HG02763 (cell line): Measurements from ENCODE around the gene SLIT3.

ENCODE experiments used
- ATAC-seq: cut with Tn5 transposase; IDR thresholded peaks from one replicate; pipeline ENCODE4 v1.9.1; 2021; ENCODE audit warnings: mild to moderate bottlenecking, moderate library complexity; ENCODE audit not compliant: unreplicated experiment

Gene SLIT3

DNA sequence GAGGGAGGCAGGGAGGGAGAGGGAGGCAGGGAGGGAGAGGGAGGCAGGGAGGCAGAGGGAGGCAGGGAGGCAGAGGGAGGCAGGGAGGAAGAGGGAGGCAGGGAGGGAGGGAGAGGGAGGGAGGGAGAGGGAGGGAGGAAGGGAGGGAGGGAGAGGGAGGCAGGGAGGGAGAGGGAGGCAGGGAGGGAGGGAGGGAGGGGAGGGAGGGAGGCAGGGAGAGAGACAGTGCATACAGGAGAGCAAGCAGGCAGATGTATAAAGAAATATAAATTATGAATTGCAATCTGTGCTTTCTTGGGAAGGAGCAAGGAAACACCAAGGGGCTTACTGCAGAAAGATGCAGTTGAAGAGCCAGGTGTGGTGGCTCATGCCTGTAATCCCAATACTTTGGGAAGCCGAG, 574.6 kb downstream of the SLIT3 start:
- ATAC-seq: no peak

DNA sequence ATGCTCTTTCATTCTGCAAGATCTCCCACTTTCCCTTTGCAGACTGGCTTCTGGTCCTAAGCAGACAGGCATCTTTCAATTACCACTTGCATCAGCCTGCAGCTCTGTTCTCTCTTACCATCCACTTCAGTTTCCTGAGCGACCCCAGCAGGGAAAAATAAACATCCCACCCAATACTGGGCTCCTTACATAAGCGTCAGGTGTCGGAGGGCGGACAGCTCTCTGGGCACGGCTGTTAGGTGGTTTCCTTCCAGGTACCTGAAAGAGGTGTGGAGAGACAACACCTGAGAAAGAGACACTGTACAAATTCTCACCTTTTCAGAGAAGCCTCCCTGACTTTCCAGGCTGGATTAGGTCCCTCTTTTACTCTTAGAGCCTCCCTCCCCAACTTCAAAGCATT, 576.7 kb downstream of the SLIT3 start:
- ATAC-seq: no peak

DNA sequence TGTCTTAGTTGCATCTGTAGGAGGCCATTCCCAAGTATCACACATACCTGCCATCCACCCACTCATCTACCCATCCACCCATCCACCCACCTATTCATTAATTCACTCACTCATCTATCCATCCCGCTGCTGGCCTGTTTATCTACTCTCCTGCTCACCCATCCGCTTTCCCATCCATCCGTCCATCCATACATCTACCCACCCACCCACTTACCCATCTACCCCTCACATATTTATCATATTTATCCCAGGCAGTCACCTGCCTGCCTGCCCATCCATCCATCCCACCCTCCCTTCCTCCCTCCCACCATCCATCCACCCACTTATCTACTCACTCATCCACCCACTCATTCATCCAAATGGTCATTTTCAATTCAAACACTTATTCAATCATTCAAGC, 577.9 kb downstream of the SLIT3 start:
- no peak for ATAC-seq

DNA sequence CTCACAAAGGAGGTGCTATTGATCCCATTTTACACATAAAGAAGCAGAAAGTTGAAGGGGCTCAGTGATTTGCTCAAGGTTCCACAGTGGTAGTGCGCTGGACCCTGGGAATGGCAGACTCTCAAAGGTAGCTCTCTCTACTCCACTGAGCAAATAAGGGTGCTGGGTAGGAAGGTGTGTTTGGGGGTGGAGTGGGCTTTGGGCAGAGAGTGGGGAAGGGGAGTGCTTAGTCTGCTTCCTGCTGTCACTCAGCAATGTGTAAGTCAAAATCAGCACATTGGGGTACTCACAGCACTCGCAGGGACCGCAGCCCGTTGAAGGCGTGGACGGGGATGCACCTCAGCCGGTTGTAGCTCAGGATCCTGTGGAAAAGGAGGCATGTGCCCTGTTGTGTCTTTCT, 579.0 kb downstream of the SLIT3 start:
- ATAC-seq: no peak

DNA sequence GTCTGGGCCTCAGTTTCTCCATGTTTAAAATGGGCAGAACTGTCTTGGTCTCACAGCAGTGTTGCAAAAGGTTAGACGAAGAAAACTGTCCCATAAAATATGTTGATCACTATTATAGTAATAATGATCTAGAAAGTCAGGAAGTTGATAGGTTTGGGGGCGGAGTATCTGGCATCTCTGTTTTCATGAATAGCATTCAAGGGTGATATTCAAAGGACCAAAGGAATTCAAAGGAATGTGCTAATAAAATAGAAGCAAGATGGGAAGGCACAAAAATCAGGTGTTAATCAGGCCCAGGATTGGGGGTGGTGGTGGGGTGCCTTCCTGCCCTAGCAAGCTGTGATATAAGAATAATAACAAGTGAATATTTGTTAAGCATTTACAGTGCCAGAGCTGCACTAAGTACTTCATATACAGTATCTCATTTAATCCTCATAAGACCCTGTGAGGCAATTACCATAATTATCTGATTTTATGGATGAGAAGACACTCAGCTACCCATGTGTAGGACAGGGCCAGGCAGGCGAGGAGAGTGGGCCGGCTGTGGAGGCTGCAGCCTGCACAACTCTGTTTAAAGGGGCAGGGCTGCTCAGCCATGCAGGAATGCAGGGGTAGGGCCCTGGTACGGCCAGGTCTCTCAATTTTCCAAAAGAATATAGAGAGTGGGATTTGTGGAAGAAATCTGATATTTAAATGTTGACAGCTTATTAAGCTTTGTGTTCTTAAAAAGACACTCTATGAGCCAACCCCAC, 579.8 kb downstream of the SLIT3 start:
- ATAC-seq: no peak

DNA sequence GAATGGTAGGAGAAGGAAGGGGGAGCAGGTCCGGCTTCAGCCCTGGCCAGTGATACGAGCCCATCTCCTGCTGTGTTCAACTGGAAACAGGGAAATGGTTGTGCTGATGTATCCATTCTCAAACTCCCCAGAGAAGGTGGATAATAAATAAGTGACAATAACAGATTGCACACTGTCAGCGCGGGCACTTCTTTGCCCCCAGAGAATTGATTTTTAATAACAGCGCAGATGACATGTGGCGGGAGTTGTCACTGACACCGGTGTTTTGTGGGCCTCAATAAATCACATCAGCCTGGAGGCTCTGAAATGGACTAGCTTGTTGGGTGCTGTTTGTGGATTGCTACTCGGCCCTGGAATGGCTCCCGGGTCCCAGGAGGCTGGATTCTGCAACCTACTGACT, 580.4 kb downstream of the SLIT3 start:
- ATAC-seq: no peak

DNA sequence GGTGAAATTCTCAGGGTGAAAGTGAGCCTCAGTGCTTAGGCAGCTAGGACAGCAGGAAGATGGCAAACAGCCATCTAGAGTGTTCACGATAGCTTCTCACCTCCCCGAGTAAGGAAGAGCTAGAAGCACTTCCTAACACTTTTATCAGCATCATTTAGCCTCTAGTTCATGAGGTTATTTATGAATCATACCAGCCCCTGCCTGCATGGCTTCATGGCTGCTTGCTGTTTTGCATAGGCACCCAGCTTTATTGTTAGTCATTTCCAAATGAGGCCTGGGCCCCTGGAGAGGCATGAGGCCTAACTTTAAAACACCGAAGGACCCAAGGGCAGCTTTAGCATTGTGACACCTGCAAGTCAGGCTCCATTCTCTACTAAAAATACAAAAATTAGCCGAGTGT, 586.9 kb downstream of the SLIT3 start:
- ATAC-seq: no peak

DNA sequence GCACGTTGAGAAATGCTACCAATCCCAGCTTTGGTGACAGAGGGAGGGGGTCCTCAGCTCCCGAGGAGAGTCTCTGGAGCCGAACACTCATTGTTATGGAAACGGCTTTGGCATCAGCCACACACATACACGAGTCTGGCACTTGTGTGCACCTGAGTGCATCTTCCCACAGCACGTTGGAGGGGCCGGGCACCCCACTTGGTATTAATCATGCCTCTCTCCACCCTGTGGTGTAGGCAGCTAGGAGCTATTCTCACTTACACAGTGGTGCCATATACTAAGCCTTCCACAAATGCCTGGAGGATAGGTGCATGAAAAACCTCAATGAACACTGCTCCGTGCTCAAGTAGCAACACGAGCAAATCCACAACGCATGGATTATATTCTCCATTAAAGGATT, 587.9 kb downstream of the SLIT3 start:
- no peak for ATAC-seq

DNA sequence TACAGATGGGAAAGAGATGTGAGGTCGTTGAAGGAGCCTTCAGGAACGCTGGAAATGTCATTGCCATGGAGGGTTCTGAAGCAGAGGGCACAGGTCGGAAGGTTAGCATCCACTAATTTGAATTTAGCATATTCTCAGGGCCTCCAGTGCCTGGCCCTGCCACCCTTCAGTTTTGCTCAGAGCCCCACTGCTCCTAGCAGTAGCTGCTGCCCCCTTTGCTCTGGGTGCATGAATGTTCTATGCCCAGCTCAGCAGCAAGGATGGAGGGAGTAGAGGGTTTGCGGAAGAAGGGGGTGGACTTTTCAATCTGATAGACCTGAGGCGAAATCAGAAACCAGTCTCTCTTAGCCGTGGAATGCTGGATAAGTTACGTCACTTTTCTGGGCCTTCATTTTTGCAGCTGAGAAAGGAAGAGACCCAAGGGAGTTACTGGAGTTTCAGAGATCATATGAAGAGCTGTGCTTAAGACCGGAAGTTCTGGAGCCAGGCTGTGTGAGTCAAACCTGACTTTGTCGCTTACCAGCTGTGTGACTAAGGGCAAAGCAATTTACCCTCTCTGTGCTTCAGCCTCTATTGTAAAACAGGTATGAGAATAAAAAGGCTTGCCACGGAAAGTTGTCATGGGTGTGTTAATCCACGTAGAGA, 588.5 kb downstream of the SLIT3 start:
- ATAC-seq: no peak

DNA sequence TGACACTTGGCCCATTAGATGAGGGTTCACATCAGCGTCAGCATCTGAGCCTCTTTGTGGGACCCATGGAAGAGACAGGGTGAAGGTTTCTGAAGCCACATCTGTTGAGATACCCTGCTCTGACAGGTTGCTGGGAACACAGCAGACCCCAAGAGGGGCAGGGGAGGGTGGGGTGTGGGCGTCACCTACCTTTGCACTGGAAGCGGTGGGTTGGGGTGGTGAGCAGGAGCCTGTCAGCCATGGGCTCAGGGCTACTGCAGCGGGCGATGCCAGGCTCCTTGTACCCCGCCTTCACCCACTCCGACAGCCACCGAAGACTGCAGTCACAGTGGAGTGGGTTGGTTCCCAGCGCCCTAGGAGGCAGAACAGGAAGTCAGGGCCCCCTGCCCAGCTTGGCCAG, 590.2 kb downstream of the SLIT3 start:
- ATAC-seq: no peak

DNA sequence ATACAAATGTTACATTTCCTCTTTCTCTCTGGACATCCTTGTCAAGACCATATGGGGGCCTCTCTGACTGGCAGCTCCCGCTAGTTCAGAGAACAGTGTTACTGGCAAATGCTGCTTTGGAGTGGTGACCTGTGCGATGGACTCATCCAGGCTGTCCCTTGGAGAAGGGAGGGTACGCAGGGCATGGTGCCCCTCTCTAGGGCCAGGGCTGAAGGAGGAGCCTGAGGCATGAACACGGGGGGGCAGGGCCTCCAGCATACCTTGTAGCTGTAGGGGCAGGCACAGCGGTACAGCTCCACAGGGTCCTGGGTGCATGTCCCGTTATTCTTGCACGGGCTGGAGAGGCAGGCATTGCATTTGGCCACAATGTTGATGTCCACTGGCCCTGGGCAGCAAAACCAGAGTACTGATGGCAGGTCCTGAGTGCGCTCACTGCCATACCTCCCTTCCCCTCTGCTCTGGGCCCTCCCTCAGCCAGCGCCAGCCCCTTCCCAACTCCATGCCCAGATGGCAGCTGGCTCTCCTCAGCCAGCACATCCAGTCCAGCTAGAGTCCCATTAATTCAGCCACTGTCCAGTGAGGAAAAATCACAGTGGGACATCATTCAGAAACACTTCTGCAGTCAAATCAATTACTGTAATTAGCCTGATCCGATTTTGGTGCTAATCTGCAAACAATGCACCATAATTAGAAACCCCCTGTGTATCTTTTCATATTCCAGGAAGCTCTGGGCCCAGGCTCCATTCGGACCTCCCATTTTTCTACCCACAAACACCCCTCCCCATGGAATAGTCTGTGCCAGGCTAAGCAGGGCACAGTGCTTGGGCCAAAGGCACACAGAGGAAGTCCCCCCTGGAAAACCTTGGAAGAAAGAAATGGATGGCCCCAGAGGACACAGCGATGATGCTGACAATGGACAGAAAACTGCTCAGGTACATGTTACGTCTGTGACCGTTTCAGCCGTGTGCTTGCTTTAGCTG, 592.9 kb downstream of the SLIT3 start:
- ATAC-seq: no peak

DNA sequence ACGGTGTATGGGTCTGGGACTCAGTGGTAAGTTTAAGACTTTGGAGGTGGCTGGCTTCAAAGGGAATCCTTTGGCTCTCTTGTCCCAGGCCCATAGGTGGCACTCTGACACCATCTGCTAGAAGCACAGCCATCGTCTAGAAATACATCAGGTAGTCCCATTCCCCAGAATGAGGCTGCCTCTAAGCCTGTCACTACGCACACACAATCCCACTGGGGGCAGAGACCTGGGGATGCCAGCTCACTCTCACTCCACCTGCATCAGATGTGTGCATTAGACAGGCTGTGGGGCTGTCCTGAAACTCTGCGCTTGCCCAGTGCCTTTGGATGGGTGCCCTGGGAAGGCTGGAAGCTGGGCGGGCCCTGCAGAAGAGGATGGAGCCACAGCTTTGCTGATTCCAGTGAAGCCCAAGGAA, 594.3 kb downstream of the SLIT3 start:
- ATAC-seq: no peak

DNA sequence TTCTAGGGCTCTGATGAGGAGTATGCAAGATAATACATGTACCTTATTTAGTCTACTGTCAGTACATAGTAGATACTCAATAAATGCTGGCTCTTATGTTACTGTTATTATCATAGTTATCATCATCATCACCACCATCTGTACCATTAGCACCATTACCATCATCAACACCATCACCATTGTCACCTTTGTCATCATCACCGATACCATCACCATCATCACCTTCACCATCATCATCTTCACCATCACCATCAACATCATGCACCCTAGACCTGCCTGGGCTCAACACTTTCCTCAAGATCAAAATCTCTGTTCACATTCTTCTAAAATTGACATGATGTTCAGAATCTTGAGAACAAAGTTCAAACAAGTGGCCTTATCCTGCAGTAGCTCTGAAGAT, 595.6 kb downstream of the SLIT3 start:
- no peak for ATAC-seq

DNA sequence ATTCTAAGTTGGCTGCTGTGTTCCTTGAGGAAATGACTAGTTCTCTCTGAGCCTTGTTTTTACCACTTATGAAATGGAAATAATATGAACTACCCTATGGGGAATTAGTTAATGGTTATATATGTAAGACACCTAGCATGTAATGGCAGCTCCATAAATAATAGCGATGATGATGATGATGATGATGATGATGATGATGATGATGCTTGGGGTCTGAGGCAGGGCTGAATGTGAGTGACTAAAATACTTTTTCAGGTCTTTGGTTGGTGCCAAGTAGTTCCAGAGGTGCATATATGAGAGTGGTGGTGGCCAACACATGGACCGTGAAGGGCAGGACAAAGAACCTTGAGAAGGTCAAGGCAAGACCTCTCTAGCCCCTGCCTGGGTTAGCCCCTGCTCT, 598.4 kb downstream of the SLIT3 start:
- no peak for ATAC-seq

DNA sequence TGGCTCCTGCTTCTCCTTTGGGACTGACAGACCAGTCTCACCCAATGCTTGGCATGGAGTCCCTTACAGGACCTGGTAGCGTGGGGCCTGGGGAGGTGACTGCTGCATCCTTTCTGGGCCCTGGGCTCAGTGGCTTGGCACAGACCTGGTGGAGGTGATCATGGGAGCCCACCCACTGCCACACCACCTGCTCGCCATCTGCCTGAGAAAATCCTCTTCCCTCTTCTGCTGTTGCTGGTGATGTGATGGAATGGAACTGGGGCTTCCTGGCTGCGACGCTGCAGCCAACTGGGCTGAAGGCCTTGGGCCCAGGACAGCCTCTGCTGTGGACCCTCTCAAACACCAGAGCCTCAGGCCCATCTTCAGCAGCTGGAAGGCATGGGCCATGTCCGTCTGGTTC, 599.3 kb downstream of the SLIT3 start:
- ATAC-seq: no peak

DNA sequence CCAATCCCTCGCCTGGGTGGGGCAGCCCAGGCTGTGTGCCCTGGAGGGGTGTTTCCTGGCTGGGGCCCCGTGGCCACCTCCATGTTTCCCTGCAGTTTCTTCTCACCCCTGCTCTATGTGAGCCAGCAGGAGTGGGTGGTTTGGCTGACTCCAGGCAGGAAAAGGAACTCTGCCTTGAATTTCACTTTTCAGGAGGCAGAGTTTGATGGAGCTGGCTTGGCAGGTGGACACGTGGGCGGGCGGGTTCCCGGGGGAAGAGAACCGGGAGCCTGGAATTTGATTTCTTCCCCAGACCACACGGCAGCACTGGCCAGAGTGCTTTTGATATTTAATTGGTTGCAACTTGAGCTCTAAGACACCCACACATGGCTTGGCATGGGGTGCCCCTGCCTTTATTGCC, 601.9 kb downstream of the SLIT3 start:
- ATAC-seq: no peak

DNA sequence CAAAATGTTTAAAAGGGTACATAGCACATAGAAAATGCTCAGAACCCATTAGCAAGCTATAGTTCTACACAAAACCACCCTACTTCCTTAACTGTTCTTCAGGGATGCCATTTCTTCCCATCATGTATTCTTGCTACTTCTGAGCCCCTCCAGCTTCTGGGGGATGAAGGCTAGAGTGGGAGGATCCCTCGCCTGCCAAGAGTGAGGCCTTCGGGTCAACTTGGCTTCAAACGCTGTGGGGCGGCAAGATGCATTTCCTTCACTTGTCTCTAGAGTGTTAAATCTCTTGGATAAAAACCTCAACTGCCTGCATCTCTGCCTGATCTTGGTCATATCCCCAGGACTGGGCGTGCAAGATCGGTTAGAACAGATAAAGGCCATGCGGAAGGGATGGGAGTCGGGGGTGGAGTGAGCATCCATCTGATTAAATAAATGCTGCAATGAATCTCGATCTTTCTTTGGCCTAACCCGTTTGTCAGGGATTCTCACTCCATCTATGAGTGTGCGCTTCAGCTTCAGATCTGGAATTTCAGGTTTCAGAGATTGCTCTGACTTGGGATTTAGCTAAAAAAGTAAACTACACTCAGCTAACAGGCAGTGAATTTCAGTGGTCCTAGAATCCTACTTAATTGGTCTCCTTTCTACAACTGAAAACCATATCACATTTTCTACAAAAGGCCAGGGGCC, 603.8 kb downstream of the SLIT3 start:
- ATAC-seq: no peak

DNA sequence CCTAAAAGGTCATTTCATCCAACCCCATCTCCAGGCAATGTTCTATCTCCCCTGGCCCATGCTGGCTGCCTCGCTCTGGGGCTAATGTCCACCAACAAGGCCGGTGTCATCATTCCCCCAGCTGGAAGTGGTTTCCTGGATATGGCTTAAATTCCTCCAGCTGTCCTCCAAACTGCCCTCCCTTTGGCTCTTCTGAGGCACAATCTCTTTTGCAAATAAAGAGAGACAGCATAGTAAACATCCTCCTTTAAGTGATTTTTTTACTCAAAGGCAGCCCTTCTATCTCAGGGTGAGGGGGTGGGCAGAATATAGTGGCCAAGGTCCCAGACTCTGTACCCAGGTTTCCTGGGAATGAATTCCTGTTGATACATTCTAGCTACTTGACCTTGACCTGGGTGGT, 604.3 kb downstream of the SLIT3 start:
- ATAC-seq: no peak

DNA sequence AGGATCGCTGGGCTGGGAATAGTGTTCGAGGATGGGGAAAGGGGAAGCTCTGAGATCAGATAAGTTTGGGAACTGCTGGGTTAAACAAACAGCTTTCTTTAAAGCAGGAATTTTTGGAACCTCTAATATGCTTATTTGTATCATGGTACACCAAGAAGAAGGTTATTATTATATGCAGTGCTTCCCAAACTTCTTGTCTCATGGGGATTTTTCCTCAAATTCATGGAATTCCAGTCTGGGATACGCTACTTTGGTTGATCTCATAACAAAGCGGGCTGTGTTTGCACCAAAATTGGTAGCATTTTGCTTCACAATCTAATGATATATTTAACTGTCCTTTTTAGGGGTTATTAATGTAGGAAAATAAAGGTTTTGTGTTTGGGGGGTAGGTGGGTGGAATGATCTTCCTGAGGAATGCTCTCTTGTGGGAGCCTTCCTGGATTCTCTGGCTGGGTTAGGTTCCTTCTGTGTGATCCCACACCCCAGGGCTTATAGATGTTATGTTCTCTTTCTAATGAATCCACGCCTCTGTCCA, 605.6 kb downstream of the SLIT3 start:
- ATAC-seq: no peak

DNA sequence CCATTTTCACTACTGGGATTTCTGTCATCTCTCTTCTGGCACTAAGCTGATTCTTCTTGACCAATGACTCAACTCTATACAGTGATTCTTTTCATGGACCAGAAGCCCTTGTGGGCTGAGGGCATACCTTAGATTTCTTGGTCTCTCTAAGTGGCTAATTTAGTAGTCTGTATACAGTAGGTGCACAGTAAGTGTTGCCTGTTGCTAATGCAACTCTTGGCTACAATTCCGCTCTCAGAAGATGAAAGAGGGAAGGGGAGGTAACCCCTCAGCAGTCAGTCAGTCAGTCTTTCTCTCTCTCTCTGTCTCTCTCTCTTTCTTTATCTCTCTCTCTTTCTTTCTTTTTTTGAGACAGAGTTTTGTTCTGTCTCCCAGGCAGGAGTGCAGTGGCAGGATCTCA, 606.6 kb downstream of the SLIT3 start:
- ATAC-seq: no peak

DNA sequence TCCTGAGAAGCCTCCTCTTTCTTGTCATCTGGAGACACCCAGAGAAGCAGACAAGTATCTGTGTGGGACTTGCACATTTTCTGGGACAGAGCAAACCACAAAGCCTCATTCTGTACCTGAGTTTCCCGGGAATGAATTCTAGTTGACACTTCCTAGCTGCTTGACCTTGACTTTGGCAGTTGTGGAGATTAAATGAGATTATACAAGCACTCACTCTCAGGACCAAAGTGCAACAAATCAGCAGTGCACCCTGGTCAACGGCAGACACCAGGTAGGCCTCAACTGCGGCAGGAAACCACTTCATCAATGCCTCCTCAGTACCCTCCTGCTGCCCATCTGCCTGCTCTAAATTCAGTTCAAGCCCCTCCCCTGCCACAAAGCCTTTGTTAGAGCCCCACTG, 607.1 kb downstream of the SLIT3 start:
- ATAC-seq: no peak
